ENCODE measurements around the gene C1orf210. TPM values are rescaled to one million over a fixed set of nuclear protein-coding genes. Genes with fewer than 3 reads are reported as not detected.

The C1orf210 gene
- polyA plus RNA-seq, 1 experiment: not detected

DNA sequence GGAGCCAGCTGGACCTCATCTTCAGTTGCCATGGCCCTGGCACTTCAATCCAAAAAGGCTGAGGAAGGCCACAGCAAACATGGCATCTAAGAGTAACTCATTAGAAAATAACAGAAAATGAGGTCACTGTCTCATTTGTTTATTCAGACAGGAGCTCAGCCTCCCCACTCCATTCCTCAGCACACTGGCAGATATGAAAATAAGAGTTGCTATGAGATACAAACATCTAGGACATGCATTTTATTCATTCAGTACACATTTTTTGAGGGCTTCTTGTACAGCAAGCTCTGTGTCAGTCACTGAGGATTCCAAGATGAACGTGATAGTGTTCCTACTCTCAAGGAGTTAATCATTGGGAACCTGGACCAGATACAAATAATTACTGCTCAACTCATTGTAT is 48.3 kb downstream of the C1orf210 start:
- TF ChIP-seq, protein P1, sequence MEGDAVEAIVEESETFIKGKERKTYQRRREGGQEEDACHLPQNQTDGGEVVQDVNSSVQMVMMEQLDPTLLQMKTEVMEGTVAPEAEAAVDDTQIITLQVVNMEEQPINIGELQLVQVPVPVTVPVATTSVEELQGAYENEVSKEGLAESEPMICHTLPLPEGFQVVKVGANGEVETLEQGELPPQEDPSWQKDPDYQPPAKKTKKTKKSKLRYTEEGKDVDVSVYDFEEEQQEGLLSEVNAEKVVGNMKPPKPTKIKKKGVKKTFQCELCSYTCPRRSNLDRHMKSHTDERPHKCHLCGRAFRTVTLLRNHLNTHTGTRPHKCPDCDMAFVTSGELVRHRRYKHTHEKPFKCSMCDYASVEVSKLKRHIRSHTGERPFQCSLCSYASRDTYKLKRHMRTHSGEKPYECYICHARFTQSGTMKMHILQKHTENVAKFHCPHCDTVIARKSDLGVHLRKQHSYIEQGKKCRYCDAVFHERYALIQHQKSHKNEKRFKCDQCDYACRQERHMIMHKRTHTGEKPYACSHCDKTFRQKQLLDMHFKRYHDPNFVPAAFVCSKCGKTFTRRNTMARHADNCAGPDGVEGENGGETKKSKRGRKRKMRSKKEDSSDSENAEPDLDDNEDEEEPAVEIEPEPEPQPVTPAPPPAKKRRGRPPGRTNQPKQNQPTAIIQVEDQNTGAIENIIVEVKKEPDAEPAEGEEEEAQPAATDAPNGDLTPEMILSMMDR (IDR thresholded peaks at IDR 0.05; ENCODE audit: insufficient read depth, low read depth, low read length): no peak
- Histone ChIP-seq H3K27me3 (ENCODE audit: control insufficient read depth, insufficient read depth, low read length) (no peaks in the 10 kb centered on the region), H3K36me3 (ENCODE audit: control insufficient read depth, insufficient read depth, low read length) (no peaks in the 10 kb centered on the region), H3K4me3 (ENCODE audit: low read depth, low read length) (no peak overlapping the region)
- POLR2A ChIA-PET: no interaction called here
- DNase-seq (ENCODE audit: low read depth): no peak
- CTCF ChIA-PET: interaction anchor here (0.6 to 1.5 kb wide), 6 partner anchors 8 to 211 kb away, joined by 3 to 8 read pairs (median 3); no protein-coding TSS in a partner anchor

DNA sequence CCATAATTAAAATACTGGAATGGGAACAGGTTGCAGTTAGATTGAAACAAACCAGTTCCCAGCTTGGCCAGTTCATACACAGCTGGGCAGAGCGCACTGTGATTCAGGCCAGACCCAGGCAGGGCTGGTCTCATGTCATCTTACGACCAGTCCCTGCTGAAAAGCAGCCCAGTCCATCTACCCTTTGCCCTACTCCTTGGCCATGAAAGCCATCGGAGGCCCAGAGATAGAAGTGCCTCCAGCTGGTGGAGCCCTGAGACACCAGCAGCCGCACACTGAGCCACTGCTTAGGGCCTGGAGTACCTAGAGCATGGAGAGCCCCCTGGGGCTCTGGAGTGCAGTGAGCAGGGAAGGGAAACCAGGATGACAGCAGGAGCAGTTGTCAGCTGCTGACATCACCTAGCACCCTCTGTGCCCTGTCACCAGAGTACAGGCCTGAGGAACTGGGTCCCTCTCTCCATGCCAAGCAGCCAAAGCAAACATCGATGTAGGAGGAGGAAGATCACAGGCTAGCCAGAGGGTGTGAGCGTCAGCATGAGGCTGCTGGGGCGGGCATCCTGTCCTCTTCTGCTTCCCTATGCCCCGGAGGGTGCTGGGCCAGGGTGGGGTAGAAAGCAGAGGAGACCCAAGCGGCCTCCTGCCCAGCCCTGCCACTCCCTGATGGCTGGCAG is 49.8 kb downstream of the C1orf210 start:
- ChIA-PET CTCF (no interaction called here), POLR2A (no interaction called here)
- DNase-seq (ENCODE audit: low read depth): no peak
- Histone ChIP-seq H3K27me3 (ENCODE audit: control insufficient read depth, insufficient read depth, low read length) (no peaks in the 10 kb centered on the region), H3K4me3 (ENCODE audit: low read depth, low read length) (no peak overlapping the region), H3K36me3 (ENCODE audit: control insufficient read depth, insufficient read depth, low read length) (no peaks in the 10 kb centered on the region)
- TF ChIP-seq, protein P1 (IDR thresholded peaks at IDR 0.05; ENCODE audit: insufficient read depth, low read depth, low read length): no peak

DNA sequence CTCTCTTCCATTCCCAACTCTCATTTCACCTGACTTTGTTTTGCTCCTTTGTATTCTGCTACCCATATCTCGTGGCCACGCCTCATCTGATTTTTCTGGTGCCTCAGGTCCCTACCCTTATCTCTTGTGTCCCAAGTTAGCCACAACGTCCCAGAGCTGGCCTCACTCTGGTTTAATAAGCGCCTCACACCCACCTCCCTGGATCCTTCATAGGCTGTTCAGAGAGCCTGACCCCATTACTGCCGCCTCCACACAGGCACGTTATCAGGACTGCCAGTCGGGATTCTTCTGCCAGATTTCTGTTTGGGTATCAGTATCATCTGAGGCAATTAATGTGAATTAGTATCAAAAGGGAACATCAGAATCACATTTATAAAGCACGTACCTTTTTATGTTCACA is 50.3 kb downstream of the C1orf210 start:
- no peak for DNase-seq (ENCODE audit: low read depth)
- no peak overlapping the region for H3K4me3 ChIP-seq (ENCODE audit: low read depth, low read length)
- ChIA-PET CTCF (interaction anchor here (1.4 kb wide), 1 partner anchor 123 kb away, joined by 8 read pairs; the partner anchor contains the start of gene CDC20), POLR2A (no interaction called here)
- H3K27me3 ChIP-seq (ENCODE audit: control insufficient read depth, insufficient read depth, low read length): no peaks in the 10 kb centered on the region
- no peaks in the 10 kb centered on the region for H3K36me3 ChIP-seq (ENCODE audit: control insufficient read depth, insufficient read depth, low read length)
- TF ChIP-seq, protein P1 (IDR thresholded peaks at IDR 0.05; ENCODE audit: insufficient read depth, low read depth, low read length): no peak

DNA sequence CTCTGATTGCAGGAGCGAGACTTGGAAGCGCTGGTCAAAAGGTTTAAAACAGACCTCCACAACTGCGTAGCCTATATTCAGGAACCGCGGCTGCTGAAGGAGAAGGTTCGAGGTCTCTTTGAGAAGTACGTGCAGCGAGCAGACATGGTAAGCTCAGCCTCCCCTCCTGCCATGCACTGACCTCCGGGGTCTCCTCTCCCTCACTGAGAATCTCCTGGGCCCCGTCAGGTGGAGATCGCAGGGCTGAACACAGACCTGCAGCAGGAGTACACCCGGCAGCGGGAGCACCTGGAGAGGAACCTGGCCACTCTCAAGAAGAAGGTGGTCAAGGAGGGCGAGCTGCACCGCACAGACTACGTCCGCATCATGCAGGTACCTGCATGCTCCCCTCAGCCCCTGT is 51.1 kb downstream of the C1orf210 start:
- CTCF ChIA-PET: interaction anchor here (1.4 kb wide), 1 partner anchor 124 kb away, joined by 8 read pairs; the partner anchor contains the start of gene CDC20
- POLR2A ChIA-PET: no interaction called here
- Histone ChIP-seq H3K27me3 (ENCODE audit: control insufficient read depth, insufficient read depth, low read length) (no peaks in the 10 kb centered on the region), H3K4me3 (ENCODE audit: low read depth, low read length) (no peak overlapping the region), H3K36me3 (ENCODE audit: control insufficient read depth, insufficient read depth, low read length) (no peaks in the 10 kb centered on the region)
- DNase-seq (ENCODE audit: low read depth): no peak
- TF ChIP-seq, protein P1 (IDR thresholded peaks at IDR 0.05; ENCODE audit: insufficient read depth, low read depth, low read length): no peak

DNA sequence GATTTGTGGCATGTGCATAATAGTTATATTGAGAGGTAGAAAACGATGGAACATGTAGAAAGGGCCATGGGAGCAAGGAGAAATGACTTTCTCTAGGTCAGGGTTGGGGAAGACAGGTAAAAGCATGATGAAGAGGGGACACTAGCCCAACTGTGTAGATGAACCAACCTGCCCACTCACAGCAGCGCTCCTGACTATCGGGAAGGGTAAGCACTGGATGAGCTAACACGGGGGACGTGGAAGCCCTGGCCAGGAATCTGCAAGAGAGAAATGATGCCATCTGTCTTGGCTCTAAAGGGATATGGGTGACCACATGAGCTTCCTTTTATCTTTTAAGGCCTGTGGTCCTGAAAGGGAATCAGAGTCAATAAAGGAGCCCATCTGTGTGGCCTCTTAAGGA is 51.8 kb downstream of the C1orf210 start:
- ChIA-PET CTCF (interaction anchor here (1.4 kb wide), 1 partner anchor 125 kb away, joined by 8 read pairs; the partner anchor contains the start of gene CDC20), POLR2A (interaction anchor here (0.6 kb wide), 1 partner anchor 124 kb away, joined by 3 read pairs; no protein-coding TSS in a partner anchor)
- TF ChIP-seq, protein P1 (IDR thresholded peaks at IDR 0.05; ENCODE audit: insufficient read depth, low read depth, low read length): no peak
- H3K4me3 ChIP-seq (ENCODE audit: low read depth, low read length): no peak overlapping the region
- no peak for DNase-seq (ENCODE audit: low read depth)
- H3K27me3 ChIP-seq (ENCODE audit: control insufficient read depth, insufficient read depth, low read length): no peaks in the 10 kb centered on the region
- H3K36me3 ChIP-seq (ENCODE audit: control insufficient read depth, insufficient read depth, low read length): no peaks in the 10 kb centered on the region
